Measurements from ENCODE around the gene G6PC2. TPM values are rescaled to one million over a fixed set of nuclear protein-coding genes. Genes with fewer than 3 reads are reported as not detected.
A peak's percentile ranks its signal among the peaks of the same experiment; 100 is the strongest.
"Not testable (repeated sequence)": the region's sequence is repeated elsewhere in the genome, so short reads cannot be mapped to it uniquely, and the experiment has no call there.

Gene G6PC2
- total RNA-seq = not detected

- ATAC-seq = no peak
- intact Hi-C loops (cut with DNase I) = no loop called here
Observed at GRCh38 chr2:168901003-168901402, at the start of gene G6PC2. Gene G6PC2, plus strand, starts transcription at chr2:168901291. Its CDS starts 41 bp downstream, at chr2:168901332.

DNA sequence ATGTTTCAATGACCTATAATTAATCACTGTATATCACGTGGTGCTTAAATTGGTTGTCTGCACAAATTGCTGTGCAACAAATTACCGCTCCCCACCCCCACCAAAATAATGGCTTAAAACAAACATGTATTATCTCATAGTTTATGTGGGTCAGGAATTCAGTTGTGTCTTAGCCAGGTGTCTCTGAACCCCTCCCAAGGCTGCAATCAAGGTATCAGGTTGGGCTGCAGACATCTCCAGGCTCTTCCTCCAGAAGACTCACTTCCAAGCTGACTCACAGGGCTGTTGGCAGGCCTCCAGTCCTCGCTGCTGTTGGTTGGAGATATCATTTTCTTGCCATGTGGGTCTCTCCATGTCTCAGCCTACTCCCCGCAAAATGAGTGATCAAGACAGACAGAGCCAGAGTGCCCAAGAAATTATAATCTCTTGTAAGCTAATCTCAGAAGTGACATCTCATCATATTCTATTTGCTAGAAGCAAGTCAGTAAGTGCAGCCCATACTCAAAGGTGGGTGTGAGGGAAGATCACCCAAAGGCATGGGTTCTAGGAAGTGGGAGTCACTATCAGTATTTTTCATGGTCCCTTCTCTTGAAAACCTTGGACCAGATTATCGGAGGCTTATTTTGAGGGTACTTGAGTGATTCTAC, 49.3 kb upstream of the G6PC2 start:
- DNase-seq (ENCODE audit: low spot score) (no peak), ATAC-seq (no peak)
- intact Hi-C loops (cut with DNase I) = no loop called here

More at GRCh38 chr2:168901003-168901402, at the start of gene G6PC2:
- DNase-seq (ENCODE audit: low spot score) = no peak

- DNase-seq (ENCODE audit: low spot score) (no peak), ATAC-seq (no peak)
- intact Hi-C loops (cut with DNase I) = no loop called here
Observed at GRCh38 chr2:168852481-168852880, 48.6 kb upstream of the G6PC2 start.

GRCh38 chr2:168853471-168853870, 47.6 kb upstream of the G6PC2 start:
- DNase-seq (ENCODE audit: low spot score) (no peak), ATAC-seq (no peak)
- intact Hi-C loops (cut with DNase I) = no loop called here

GRCh38 chr2:168854651-168855050, 46.4 kb upstream of the G6PC2 start:
- DNase-seq (ENCODE audit: low spot score) = no peak

DNA sequence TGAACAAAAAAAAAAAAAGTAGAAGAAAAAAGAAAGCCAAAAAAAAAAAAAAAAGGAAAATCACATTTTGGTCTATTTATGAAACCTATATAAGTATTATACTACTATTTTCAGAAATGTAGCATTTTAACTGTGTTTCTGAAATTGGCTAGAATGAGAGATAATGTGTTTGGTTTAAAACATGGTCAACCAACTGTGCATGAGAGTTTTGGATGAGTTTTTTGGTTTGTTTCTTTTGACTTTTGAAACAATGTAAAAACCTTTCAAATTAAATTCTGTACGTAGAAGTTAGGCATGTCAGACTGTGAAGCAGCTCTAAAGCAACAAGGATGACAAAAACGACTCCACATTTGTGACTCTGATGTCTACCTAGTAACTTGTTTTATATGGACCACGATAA, 45.5 kb upstream of the G6PC2 start:
- intact Hi-C loops (cut with DNase I) = no loop called here
- ATAC-seq = no peak
- no peak for DNase-seq (ENCODE audit: low spot score)

More at GRCh38 chr2:168854651-168855050, 46.4 kb upstream of the G6PC2 start:
- no peak for ATAC-seq
- intact Hi-C loops (cut with DNase I) = no loop called here

GRCh38 chr2:168858146-168858545, 42.9 kb upstream of the G6PC2 start:
- DNase-seq (ENCODE audit: low spot score) = no peak
- intact Hi-C loops (cut with DNase I) = no loop called here
- no peak for ATAC-seq

DNA sequence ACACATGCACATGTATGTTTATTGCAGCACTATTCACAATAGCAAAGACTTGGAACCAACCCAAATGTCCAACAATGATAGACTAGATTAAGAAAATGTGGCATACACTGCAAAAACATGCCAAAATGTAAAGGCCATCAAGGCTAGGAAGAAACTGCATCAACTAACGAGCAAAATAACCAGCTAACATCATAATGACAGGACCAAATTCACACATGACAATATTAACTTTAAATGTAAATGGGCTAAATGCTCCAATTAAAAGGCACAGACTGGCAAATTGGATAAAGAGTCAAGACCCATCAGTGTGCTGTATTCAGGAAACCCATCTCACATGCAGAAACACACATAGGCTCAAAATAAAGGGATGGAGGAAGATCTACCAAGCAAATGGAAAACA, 33.9 kb upstream of the G6PC2 start:
- DNase-seq (ENCODE audit: low spot score); ATAC-seq; intact Hi-C loops (cut with DNase I): not testable (repeated sequence)

DNA sequence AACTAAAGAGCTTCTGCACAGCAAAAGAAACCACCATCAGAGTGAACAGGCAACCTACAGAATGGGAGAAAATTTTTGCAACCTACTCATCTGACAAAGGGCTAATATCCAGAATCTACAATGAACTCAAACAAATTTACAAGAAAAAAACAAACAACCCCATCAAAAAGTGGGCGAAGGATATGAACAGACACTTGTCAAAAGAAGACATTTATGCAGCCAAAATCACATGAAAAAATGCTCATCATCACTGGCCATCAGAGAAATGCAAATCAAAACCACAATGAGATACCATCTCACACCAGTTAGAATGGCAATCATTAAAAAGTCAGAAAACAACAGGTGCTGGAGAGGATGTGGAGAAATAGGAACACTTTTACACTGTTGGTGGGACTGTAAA, 30.7 kb upstream of the G6PC2 start:
- ATAC-seq; DNase-seq (ENCODE audit: low spot score); intact Hi-C loops (cut with DNase I): not testable (repeated sequence)

- DNase-seq (ENCODE audit: low spot score); ATAC-seq; intact Hi-C loops (cut with DNase I): not testable (repeated sequence)
Observed at GRCh38 chr2:168870824-168871223, 30.3 kb upstream of the G6PC2 start.

DNA sequence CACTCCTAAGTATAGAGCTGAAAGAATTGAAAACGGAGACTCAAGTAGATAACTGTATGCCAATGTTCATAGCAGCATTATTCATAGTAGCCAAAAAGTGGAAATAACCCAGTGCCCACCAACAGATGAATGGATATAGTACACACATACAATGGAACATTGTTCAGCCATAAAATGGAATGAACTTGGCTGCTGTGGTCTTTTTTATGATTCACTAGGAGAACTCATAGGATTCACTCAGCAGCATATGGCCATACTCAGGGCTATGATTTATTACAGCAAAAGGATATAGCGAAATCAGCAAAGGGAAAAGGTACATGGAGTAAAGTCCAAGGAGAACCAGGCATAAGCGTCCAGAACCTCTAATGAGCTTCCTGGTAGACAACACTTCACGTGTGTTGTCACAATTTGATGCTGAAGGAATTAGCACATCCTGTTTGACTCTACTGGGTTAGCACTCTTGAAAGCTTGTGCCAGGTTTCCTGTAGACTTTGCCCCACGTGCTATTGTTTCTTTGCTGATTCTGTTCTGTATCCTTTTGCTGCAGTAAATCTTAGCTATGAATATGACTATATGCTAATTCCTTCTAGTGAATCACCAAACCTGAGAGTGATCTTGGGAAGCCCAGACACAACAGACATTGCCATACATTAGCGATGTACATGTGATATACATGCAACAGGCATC, 26.6 kb upstream of the G6PC2 start:
- intact Hi-C loops (cut with DNase I) = no loop called here
- no peak for DNase-seq (ENCODE audit: low spot score)
- no peak for ATAC-seq

- ATAC-seq; DNase-seq (ENCODE audit: low spot score); intact Hi-C loops (cut with DNase I): not testable (repeated sequence)
Observed at GRCh38 chr2:168882163-168882562, 18.9 kb upstream of the G6PC2 start.

GRCh38 chr2:168884975-168885374, 16.1 kb upstream of the G6PC2 start:
- intact Hi-C loops (cut with DNase I) = no loop called here
- ATAC-seq (no peak), DNase-seq (ENCODE audit: low spot score) (no peak)

DNA sequence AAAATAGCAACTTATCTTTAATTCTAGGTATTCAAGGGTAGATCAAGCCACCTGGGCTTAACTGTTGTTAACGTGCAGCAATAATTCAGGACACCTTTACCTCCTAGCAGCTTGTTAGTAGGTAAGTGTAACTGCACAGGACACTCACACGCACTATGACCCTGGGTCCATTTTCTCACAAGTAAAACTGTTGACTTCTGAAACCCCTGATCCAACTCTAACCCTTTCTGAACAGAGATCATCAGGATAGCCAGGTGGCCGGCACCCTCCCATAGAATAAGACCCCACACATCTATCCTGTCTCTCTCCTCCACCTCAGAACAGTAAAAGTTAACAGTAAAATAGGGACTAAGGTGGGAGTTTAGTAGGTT, 11.5 kb upstream of the G6PC2 start:
- intact Hi-C loops (cut with DNase I) = no loop called here
- DNase-seq (ENCODE audit: low spot score) = no peak
- no peak for ATAC-seq

- intact Hi-C loops (cut with DNase I) = no loop called here
- peak; percentile 99 for ATAC-seq
Observed at GRCh38 chr2:168890006-168890782, 10.9 kb upstream of the G6PC2 start, which contains the start of gene SPC25. Gene SPC25, minus strand, starts transcription at chr2:168890430. Its CDS starts 911 bp downstream, at chr2:168889519.

DNA sequence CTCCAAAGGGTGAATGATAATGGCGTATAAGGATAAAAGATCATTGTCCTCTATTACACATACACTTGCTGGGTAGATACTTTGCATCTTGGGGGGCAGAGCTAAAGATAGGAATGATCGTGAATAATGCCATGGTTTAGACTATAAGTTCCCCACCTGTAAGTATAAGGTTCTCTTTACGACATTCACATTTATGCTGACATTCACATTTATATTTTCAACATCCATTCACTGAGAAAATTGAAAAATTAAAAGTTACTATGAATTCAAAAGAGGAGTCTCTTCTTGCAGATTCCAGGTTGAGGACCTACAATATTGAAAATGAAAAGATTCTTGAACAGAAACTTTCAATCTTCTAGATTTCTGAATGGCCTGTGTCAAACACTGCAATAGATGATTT, 8.8 kb upstream of the G6PC2 start:
- intact Hi-C loops (cut with DNase I) = no loop called here
- ATAC-seq (no peak), DNase-seq (ENCODE audit: low spot score) (no peak)

More at GRCh38 chr2:168890006-168890782, 10.9 kb upstream of the G6PC2 start, which contains the start of gene SPC25:
- DNase-seq (ENCODE audit: low spot score) = peak; percentile 91

DNA sequence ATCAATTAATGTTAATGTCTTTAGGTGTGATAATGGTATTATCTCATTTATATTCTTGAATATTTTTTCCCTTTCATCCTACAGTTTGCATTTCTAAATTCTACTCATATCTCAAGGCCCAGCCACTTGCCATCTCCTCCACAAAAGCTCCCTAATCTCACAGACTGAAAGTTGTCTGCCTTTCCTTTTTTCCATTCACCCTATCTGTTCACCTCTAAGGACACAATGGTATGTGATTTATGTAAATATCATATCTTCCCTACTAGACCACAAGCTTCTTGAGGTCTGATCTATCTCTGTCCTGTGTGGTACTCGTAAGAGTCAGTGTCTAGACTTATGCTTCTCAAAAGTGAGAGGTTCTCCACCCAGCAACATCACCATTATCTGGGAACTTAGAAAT, 7.0 kb upstream of the G6PC2 start:
- no peak for ATAC-seq
- DNase-seq (ENCODE audit: low spot score) = no peak
- intact Hi-C loops (cut with DNase I) = no loop called here

DNA sequence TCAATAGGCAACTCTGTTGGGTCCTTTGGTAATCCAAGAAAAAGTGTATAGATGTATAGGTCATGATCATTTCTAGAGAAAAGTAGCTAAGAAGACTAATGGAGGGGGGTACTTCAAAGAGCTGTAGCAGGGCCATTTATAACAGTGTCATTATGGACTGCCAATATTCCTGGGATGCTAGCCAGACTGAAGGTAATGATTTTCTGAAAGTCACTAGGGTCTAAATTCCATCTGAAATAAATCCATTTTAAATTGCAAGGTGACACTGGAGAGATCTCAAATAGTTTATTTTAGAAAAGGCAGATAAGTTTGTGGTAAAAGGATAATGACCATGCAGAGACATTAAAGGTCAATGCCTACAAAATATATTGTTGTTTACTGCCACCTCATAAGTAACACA, 6.4 kb upstream of the G6PC2 start:
- DNase-seq (ENCODE audit: low spot score) = no peak
- intact Hi-C loops (cut with DNase I) = no loop called here
- no peak for ATAC-seq

DNA sequence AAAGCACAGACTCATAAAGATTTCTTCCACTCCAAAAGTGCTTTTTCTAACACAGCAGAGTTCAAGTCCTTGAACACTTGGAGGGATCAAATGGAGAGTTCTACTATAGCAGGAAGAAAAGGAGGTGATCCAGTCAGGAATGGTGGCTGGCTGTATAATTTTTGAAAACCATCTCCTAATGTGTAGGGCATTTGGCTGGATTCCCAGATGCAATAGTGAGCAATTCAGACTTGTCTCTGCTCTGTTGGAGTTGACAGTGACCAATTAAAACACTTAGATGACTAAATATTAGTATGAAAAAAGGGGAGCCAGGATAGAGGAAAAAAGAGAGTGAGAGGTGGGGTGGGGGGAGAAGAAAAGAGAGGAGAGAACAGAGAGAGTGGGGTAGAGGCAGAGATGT, 5.3 kb upstream of the G6PC2 start:
- DNase-seq (ENCODE audit: low spot score) = no peak
- intact Hi-C loops (cut with DNase I) = no loop called here
- ATAC-seq = no peak

DNA sequence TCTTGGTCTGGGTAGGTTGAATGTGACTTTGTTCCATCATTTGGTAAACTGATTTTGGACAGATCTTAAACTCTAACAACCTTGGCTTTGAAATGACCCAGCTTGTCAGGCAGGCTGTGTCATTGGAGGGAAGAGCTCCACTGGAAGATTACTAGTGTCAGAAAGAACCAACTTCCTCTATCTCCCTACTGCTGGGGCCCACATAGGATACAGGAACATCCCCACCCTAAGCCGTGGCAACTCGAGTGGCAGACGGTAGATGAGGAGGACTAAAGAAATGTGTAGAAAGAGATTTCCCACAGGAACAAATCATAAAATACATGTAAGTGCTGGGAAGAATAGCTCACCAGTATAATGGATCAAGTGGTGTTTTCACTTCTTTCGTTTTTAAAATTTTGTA, 4.3 kb upstream of the G6PC2 start:
- DNase-seq (ENCODE audit: low spot score) (no peak), ATAC-seq (no peak)
- intact Hi-C loops (cut with DNase I) = no loop called here

Measured in sciatic nerve (tissue), 2 donors.